GM12873 (cell line): ENCODE results near the gene SWAP70.

Experiments used
- TF ChIP-seq, protein P1 (sequence below): IDR thresholded peaks from 2 replicates; pipeline ENCODE4 v1.5.1; 2012; ENCODE audit warnings: low read depth, mild to moderate bottlenecking, moderate library complexity, low read length, control low read depth; ENCODE audit not compliant: insufficient read depth; ENCODE audit errors: missing control alignments

Gene SWAP70

DNA sequence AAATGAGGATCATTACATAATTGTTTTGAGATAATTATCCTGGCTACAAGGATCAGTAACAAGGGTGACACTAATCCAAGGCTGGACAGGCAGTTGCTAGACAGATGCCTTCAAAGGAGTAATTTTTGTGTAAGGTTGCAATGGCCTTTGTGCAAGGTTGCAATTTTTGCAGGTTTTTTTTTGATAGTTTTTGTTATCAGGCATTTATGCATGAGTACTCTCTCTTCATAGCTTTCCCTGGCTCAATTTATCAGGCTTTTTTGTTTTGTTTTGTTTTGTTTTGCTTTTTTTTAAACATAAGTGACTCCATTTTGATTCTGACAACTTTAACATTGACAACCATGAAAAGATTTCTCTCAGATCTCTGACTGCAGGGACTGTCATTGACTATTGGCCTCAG is 110.2 kb downstream of the SWAP70 start:
- TF ChIP-seq, protein P1, sequence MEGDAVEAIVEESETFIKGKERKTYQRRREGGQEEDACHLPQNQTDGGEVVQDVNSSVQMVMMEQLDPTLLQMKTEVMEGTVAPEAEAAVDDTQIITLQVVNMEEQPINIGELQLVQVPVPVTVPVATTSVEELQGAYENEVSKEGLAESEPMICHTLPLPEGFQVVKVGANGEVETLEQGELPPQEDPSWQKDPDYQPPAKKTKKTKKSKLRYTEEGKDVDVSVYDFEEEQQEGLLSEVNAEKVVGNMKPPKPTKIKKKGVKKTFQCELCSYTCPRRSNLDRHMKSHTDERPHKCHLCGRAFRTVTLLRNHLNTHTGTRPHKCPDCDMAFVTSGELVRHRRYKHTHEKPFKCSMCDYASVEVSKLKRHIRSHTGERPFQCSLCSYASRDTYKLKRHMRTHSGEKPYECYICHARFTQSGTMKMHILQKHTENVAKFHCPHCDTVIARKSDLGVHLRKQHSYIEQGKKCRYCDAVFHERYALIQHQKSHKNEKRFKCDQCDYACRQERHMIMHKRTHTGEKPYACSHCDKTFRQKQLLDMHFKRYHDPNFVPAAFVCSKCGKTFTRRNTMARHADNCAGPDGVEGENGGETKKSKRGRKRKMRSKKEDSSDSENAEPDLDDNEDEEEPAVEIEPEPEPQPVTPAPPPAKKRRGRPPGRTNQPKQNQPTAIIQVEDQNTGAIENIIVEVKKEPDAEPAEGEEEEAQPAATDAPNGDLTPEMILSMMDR, result no peak

DNA sequence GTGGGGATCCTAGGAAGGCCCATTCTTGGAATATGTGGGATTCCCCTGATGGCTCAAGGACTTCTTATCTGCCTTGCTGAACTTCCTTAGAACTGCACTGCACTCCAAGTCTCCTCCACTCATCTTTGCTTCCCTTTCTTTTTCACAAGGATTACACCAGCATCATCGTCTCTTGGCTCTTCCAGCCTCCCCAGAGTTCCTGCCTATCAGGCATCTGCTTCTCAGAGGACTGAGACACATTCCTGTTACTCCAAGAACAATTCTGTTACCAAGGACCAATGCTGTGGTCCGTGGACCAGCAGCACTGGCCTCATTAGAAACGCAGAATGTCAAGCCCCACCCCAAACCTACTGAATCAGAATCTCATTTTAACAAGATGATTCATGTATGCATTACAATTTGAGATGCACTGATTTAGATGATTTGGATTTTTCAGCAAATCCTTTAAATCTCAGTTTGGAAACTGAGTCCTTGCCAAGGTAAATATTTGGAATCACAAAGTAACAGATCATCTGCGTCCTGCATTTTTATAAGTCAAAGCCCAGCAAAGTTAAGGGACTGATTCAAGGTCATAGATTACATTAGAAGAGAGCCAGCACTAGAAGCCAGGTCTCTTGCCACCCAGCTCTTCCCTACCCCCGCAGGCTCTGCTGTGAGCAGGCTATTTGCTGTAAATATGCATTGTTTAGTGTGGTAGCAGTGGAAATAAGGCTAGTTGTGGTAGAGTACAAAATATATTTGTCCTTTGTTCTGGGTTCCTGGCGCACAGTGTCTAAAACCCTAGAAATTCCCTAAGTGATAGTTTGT is 110.9 kb downstream of the SWAP70 start:
- TF ChIP-seq, protein P1, result no peak

DNA sequence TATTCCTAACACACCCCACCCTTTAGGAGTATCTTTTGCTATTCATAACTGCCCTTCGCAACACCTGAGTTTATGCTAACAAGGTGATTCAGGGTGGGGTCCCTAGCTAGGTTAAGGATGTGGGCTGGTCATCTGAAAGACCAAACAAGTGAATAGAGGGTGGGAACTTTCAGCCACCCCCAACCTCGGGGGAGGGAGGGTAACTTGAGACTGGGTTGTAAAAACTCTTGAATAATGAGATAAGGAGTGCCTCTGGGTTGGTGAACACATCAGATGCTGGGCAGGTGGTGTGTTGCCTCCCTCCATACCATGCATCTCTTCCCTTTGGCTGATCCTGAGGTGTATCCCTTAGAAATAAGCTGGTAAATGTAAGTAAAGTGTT is 111.5 kb downstream of the SWAP70 start:
- TF ChIP-seq, protein P1, result no peak

DNA sequence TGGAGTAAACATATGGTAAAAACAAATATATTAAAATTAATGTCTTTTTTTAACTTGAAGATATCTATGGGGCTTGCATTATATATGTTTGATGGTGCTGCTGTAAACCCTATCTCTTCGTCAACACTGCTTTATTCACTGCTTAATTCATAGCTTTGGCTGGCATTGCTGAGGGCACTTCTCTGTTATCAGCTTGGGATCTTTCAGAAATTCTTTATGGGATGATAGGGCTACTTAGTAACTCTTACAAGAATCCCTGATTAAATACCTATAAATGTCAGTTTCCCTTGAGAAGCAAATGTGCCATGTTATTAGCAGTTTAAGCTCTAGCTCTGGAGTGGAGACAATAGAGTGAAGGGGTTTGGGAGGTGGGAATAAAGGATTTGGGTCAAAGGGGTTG is 112.3 kb downstream of the SWAP70 start:
- TF ChIP-seq, protein P1, result no peak

DNA sequence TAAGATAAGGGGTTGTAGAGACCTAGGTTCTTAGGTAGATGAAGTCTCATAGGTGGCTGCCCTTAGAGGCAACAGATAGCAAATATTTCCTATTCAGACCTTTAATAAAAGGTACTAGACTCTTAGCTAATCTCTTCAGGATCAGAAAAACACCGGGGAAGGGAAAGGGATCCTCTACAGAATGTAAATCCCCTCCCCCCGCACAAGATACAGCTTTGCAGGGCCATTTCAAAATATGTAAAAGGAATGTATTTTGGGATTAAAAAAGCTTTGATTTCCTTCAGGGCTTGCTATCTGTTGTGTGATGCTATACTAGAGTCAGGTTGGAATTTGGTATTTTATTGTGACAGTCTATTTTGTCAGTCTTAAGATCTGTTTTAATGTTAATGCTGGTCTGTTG is 113.2 kb downstream of the SWAP70 start:
- TF ChIP-seq, protein P1, result no peak

DNA sequence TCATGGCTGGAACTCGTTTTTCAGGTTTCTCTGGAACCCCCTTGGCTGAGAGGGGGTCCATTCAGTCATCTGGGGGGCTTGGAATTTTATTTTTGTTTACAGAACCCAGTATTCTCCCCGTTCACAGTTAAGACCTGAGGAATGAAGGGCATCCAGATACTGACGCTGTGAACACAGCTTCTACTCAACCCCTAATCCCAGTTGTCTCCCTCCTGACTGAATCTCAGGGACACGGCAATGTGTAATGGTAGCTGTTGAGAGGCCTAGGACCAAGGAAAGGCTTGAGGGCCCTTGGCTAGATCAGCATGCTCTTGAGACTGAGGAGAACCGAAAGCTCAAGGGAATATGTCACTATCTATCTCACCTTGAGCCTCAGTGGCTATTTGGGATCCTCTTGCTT is 113.6 kb downstream of the SWAP70 start:
- TF ChIP-seq, protein P1, result no peak

DNA sequence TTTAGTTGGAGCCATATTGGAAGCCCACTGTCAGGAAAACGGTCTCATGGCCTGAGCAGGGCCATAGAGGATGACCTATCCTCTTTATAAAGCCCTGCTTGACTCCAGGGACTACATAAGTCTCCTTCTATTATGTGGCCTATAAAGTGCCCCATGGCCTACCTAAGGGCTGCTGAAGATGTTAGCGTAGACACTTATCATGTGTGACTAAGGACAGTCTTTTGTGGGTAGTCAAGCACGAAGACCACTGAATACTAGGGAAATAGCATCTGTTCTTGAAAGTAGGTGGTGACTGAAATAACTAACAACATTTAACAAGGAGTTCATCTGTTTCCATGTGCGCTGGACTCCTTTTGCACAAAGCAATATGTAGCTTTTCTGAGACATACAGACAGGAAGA is 117.1 kb downstream of the SWAP70 start:
- TF ChIP-seq, protein P1, result no peak
